OCI-LY3 (cell line): Measurements from ENCODE around the gene BRF1.

Experiments
- CTCF ChIP-seq: fragments of 200-600, 300-600 bp; sonication (generic); IDR thresholded peaks from 2 replicates; pipeline ENCODE4 v1.5.1; 2014; ENCODE audit warnings: antibody characterized with exemption, low read length, low read depth
- EZH2phosphoT487 ChIP-seq: fragments of 200-600 bp; shearing (Covaris generic); IDR thresholded peaks from 2 replicates; pipeline ENCODE4 v1.6.1; 2018; ENCODE audit warnings: antibody characterized with exemption, mixed run types, low read depth

- TF ChIP-seq CTCF: no peak
- no peak for TF ChIP-seq EZH2phosphoT487
These were observed 47.5 kb downstream of the BRF1 start for GRCh38 chr14:105253329-105253682.
